HepG2 (cell line): ENCODE measurements around the gene MPV17L2. TPM values are rescaled to one million over a fixed set of nuclear protein-coding genes. Genes with fewer than 3 reads are reported as not detected.
A peak's percentile ranks its signal among the peaks of the same experiment; 100 is the strongest.

Source experiments
- AKNA ChIP-seq: sonication (generic); formaldehyde crosslinking; IDR thresholded peaks from 2 replicates; pipeline ENCODE4 v1.4.0; 2020; ENCODE audit warnings: missing genetic modification reagents, borderline replicate concordance
- CENPT ChIP-seq: sonication (generic); formaldehyde crosslinking; IDR thresholded peaks from 2 replicates; pipeline ENCODE4 v1.8.0; 2022; ENCODE audit warnings: low read depth, mild to moderate bottlenecking, moderate library complexity, missing genetic modification reagents
- DZIP1 ChIP-seq: sonication (generic); formaldehyde crosslinking; IDR thresholded peaks from 2 replicates; pipeline ENCODE4 v1.5.0; 2020; ENCODE audit warnings: mild to moderate bottlenecking, missing genetic modification reagents
- GABPB1 ChIP-seq: IDR thresholded peaks from 2 replicates; pipeline ENCODE4 v1.6.1; 2016; ENCODE audit warnings: mild to moderate bottlenecking, missing genetic modification reagents, moderate library complexity, missing compliant biosample characterization
- MATR3 ChIP-seq: sonication (generic); formaldehyde crosslinking; IDR thresholded peaks from 2 replicates; pipeline ENCODE4 v1.4.0; 2020; ENCODE audit warnings: missing genetic modification reagents
- NR2F1 ChIP-seq, 2 experiments: fragments of 450-650 bp in 1 of 2; formaldehyde crosslinking in 1 of 2; IDR thresholded peaks; 2 replicates each; pipeline versions ENCODE4 v1.5.0 to v1.6.1; 2016 to 2020; ENCODE audit warnings: mild to moderate bottlenecking in 1 of 2, missing compliant biosample characterization in 1 of 2, missing genetic modification reagents in 1 of 2, moderate library complexity in 1 of 2
- SMAD1 ChIP-seq: sonication (generic); formaldehyde crosslinking; IDR thresholded peaks from 2 replicates; pipeline ENCODE4 v1.4.0; 2020; ENCODE audit warnings: missing genetic modification reagents, low read depth, mild to moderate bottlenecking, borderline replicate concordance
- SMC3 ChIP-seq: IDR thresholded peaks from 2 replicates; pipeline ENCODE4 v1.6.1; 2011; ENCODE audit warnings: low read length, improper control_type of control experiment
- ZBTB10 ChIP-seq: sonication (generic); formaldehyde crosslinking; IDR thresholded peaks from 2 replicates; pipeline ENCODE4 v1.4.0; 2020; ENCODE audit warnings: missing genetic modification reagents, borderline replicate concordance
- ZBTB37 ChIP-seq: sonication (generic); formaldehyde crosslinking; IDR thresholded peaks from 2 replicates; pipeline ENCODE4 v1.4.0; 2020; ENCODE audit warnings: mild to moderate bottlenecking, missing genetic modification reagents
- ZC3H13 ChIP-seq: sonication (generic); formaldehyde crosslinking; IDR thresholded peaks from 2 replicates; pipeline ENCODE4 v1.8.1; 2023; ENCODE audit warnings: mild to moderate bottlenecking, missing genetic modification reagents, moderate library complexity
- ZNF121 ChIP-seq: sonication (generic); formaldehyde crosslinking; IDR thresholded peaks from 2 replicates; pipeline ENCODE4 v1.5.0; 2020; ENCODE audit warnings: mild to moderate bottlenecking, missing genetic modification reagents
- ZSCAN22 ChIP-seq: sonication (generic); formaldehyde crosslinking; IDR thresholded peaks from 2 replicates; pipeline ENCODE4 v1.4.0; 2020; ENCODE audit warnings: mild to moderate bottlenecking, missing genetic modification reagents
- polyA plus RNA-seq, 8 experiments: library from polyadenylated mRNA; depleted of rRNA in 3 of 8; stranded (reverse) in 7 of 8; unstranded in 1 of 8; fragments of >200 nt; fragmentation: Illumina TruSeq in 4 of 8; extraction: Trizol in 4 of 8; gene quantifications; 2 replicates each; pipeline versions ENCODE4 v1.2.1 to v1.2.3, GENCODE V29; 2011 to 2016; ENCODE audit warnings: low read depth in 4 of 8, missing spikeins in 1 of 8, mixed read lengths in 1 of 8; ENCODE audit not compliant: insufficient read depth in 1 of 8
- total RNA-seq, 5 experiments: library from RNA; depleted of rRNA; stranded (reverse); fragments of >200 nt; fragmentation: Illumina TruSeq; extraction: Trizol; gene quantifications; 2 replicates each; pipeline ENCODE4 v1.2.3, GENCODE V29; 2016; ENCODE audit warnings: low read depth in 1 of 5

Gene MPV17L2
- total and polyA plus RNA-seq, 2 of the 13 experiments (the other 11 are each of a cell fraction or from before 2014, with no cell fraction given), result 13.6 to 16.7 TPM

GRCh38 chr19:18203863-18204393 is 10.9 kb downstream of the MPV17L2 start, which contains the start of gene RAB3A (continued):
- TF ChIP-seq ZBTB37 (no peak), NR2F1 (CRISPR knock-in tag; IDR thresholded peaks at IDR 0.05) (no peak), MATR3 (CRISPR knock-in tag) (no peak), AKNA (CRISPR knock-in tag) (no peak), GABPB1 (CRISPR knock-in tag) (peak; percentile 68), ZNF121 (CRISPR knock-in tag) (no peak), ZBTB10 (CRISPR knock-in tag) (no peak), DZIP1 (CRISPR knock-in tag) (no peak), SMAD1 (CRISPR knock-in tag) (no peak), CENPT (CRISPR knock-in tag) (no peak), SMC3 (no peak), ZC3H13 (CRISPR knock-in tag) (no peak), ZSCAN22 (no peak)
